Subcutaneous abdominal adipose tissue (tissue), 5 donors: ENCODE data around the gene FAM221A.

Source experiments
- H3K27ac ChIP-seq: one replicate; pipeline ENCODE4 v1.7.0; 2013; ENCODE audit warnings: low read depth, mild to moderate bottlenecking, inconsistent platforms, low read length, moderate library complexity
- H3K27me3 ChIP-seq, 5 donors: one replicate each; pipeline ENCODE4 v1.7.0; 2013; ENCODE audit warnings: low read length in 5 of 5, inconsistent platforms in 1 of 5; ENCODE audit not compliant: control insufficient read depth in 5 of 5, insufficient read depth in 4 of 5
- H3K36me3 ChIP-seq, 5 donors: one replicate each; pipeline ENCODE4 v1.7.0; 2013; ENCODE audit warnings: low read length in 5 of 5; ENCODE audit not compliant: control insufficient read depth in 5 of 5, insufficient read depth in 5 of 5
- H3K4me1 ChIP-seq, 5 donors: one replicate each; pipeline ENCODE4 v1.7.0; 2013; ENCODE audit warnings: low read length in 5 of 5, mild to moderate bottlenecking in 3 of 5, moderate library complexity in 1 of 5; ENCODE audit not compliant: control insufficient read depth in 5 of 5, insufficient read depth in 5 of 5
- H3K4me3 ChIP-seq, 5 donors: one replicate each; pipeline ENCODE4 v1.7.0; 2013; ENCODE audit warnings: low read length in 5 of 5, low read depth in 1 of 5
- H3K9ac ChIP-seq, 5 donors: one replicate each; pipeline ENCODE4 v1.7.0; 2013; ENCODE audit warnings: low read length in 5 of 5, mild to moderate bottlenecking in 4 of 5, moderate library complexity in 3 of 5
- H3K9me3 ChIP-seq, 5 donors: one replicate each; pipeline ENCODE4 v1.7.0; 2013; ENCODE audit warnings: low read length in 5 of 5; ENCODE audit not compliant: control insufficient read depth in 5 of 5
- donor health status: healthy.
- donor health status: healthy.
- donor health status: healthy.
- donor health status: healthy.
- donor health status: healthy.

FAM221A gene

GRCh38 chr7:23698822-23699221, 18.8 kb downstream of the FAM221A start:
- no peak overlapping the region for H3K4me3 ChIP-seq
- H3K27me3 ChIP-seq: no peaks in the 10 kb centered on the region
- no peaks in the 10 kb centered on the region for H3K4me1 ChIP-seq
- H3K36me3 ChIP-seq: peaks cover 7 to 22% (median 16%) of the 10 kb centered on the region in 5 donors
- H3K9me3 ChIP-seq: no peaks in the 10 kb centered on the region
- no peak overlapping the region for H3K27ac ChIP-seq
- H3K9ac ChIP-seq: no peak overlapping the region

GRCh38 chr7:23700046-23700445, 20.0 kb downstream of the FAM221A start:
- Histone ChIP-seq H3K27ac (no peak overlapping the region), H3K4me3 (no peak overlapping the region), H3K9ac (no peak overlapping the region), H3K4me1 (no peaks in the 10 kb centered on the region), H3K9me3 (peaks cover 1 to 2% (median 2%) of the 10 kb centered on the region in 5 donors), H3K36me3 (peaks cover 7 to 23% (median 18%) of the 10 kb centered on the region in 5 donors), H3K27me3 (no peaks in the 10 kb centered on the region)

- Histone ChIP-seq H3K9me3 (peaks cover 9 to 13% (median 11%) of the 10 kb centered on the region in 5 donors), H3K27ac (no peak overlapping the region), H3K27me3 (no peaks in the 10 kb centered on the region), H3K9ac (no peak overlapping the region), H3K36me3 (peaks cover 0 to 14% (median 8%) of the 10 kb centered on the region in 5 donors), H3K4me3 (no peak overlapping the region), H3K4me1 (no peaks in the 10 kb centered on the region)
These were observed 29.2 kb downstream of the FAM221A start for GRCh38 chr7:23709081-23709750.

- H3K36me3 ChIP-seq: peaks cover 0 to 12% (median 6%) of the 10 kb centered on the region in 5 donors
- H3K9ac ChIP-seq: no peak within 1 kb of the TSS
- peaks cover 7 to 12% (median 10%) of the 10 kb centered on the region in 5 donors for H3K9me3 ChIP-seq
- no peak within 1 kb of the TSS for H3K4me3 ChIP-seq
- H3K27me3 ChIP-seq: no peaks in the 10 kb centered on the region
- no peak within 1 kb of the TSS for H3K27ac ChIP-seq
- no peaks in the 10 kb centered on the region for H3K4me1 ChIP-seq
These were observed 30.0 kb downstream of the FAM221A start, which contains the start of gene STK31 for GRCh38 chr7:23710000-23710399. Gene STK31 (plus strand): TSS chr7:23710219. CDS start chr7:23710286, 67 bp downstream.

GRCh38 chr7:23712368-23713284, 32.6 kb downstream of the FAM221A start:
- no peaks in the 10 kb centered on the region for H3K4me1 ChIP-seq
- H3K36me3 ChIP-seq: no peaks in the 10 kb centered on the region
- H3K27me3 ChIP-seq: no peaks in the 10 kb centered on the region
- no peak overlapping the region for H3K27ac ChIP-seq
- no peak overlapping the region for H3K9ac ChIP-seq
- no peak overlapping the region for H3K4me3 ChIP-seq
- H3K9me3 ChIP-seq: no peaks in the 10 kb centered on the region

GRCh38 chr7:23713285-23714149, 33.5 kb downstream of the FAM221A start:
- no peaks in the 10 kb centered on the region for H3K27me3 ChIP-seq
- no peak overlapping the region for H3K9ac ChIP-seq
- H3K27ac ChIP-seq: no peak overlapping the region
- no peaks in the 10 kb centered on the region for H3K36me3 ChIP-seq
- H3K4me1 ChIP-seq: no peaks in the 10 kb centered on the region
- no peaks in the 10 kb centered on the region for H3K9me3 ChIP-seq
- H3K4me3 ChIP-seq: no peak overlapping the region

GRCh38 chr7:23714150-23714464, 34.1 kb downstream of the FAM221A start:
- H3K4me1 ChIP-seq: no peaks in the 10 kb centered on the region
- H3K9ac ChIP-seq: no peak overlapping the region
- H3K4me3 ChIP-seq: no peak overlapping the region
- no peaks in the 10 kb centered on the region for H3K36me3 ChIP-seq
- no peaks in the 10 kb centered on the region for H3K27me3 ChIP-seq
- H3K27ac ChIP-seq: no peak overlapping the region
- H3K9me3 ChIP-seq: no peaks in the 10 kb centered on the region

GRCh38 chr7:23714579-23714978, 34.6 kb downstream of the FAM221A start:
- H3K4me1 ChIP-seq: no peaks in the 10 kb centered on the region
- no peak overlapping the region for H3K27ac ChIP-seq
- H3K9ac ChIP-seq: no peak overlapping the region
- H3K36me3 ChIP-seq: no peaks in the 10 kb centered on the region
- H3K4me3 ChIP-seq: no peak overlapping the region
- no peaks in the 10 kb centered on the region for H3K27me3 ChIP-seq
- no peaks in the 10 kb centered on the region for H3K9me3 ChIP-seq

GRCh38 chr7:23715099-23715498, 35.1 kb downstream of the FAM221A start:
- no peaks in the 10 kb centered on the region for H3K27me3 ChIP-seq
- no peak overlapping the region for H3K4me3 ChIP-seq
- no peak overlapping the region for H3K27ac ChIP-seq
- H3K9ac ChIP-seq: no peak overlapping the region
- H3K4me1 ChIP-seq: no peaks in the 10 kb centered on the region
- H3K36me3 ChIP-seq: no peaks in the 10 kb centered on the region
- no peaks in the 10 kb centered on the region for H3K9me3 ChIP-seq
